DMS79 treated with DMSO at 0.1 percent for 48 hours (cell line): ENCODE results near the gene LRIT2.
"Not testable (repeated sequence)": the region's sequence is repeated elsewhere in the genome, so short reads cannot be mapped to it uniquely, and the experiment has no call there.

Source experiments
- DNase-seq: peaks from one replicate; lab custom pipeline; 2025; lab: John Stamatoyannopoulos, UW

The LRIT2 gene

DNA sequence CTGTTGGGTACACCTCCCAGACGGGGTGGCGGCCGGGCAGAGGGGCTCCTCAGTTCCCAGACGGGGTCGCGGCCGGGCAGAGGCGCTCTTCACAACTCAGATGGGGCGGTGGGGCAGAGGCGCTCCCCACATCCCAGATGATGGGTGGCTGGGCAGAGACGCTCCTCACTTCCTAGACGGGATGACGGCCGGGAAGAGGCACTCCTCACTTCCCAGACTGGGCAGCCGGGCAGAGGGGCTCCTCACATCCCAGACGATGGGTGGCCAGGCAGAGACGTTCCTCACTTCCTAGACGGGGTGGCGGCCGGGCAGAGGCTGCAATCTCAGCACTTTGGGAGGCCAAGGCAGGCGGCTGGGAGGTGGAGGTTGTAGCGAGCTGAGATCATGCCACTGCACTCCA, 45.0 kb downstream of the LRIT2 start:
- not testable (repeated sequence) for DNase-seq

DNA sequence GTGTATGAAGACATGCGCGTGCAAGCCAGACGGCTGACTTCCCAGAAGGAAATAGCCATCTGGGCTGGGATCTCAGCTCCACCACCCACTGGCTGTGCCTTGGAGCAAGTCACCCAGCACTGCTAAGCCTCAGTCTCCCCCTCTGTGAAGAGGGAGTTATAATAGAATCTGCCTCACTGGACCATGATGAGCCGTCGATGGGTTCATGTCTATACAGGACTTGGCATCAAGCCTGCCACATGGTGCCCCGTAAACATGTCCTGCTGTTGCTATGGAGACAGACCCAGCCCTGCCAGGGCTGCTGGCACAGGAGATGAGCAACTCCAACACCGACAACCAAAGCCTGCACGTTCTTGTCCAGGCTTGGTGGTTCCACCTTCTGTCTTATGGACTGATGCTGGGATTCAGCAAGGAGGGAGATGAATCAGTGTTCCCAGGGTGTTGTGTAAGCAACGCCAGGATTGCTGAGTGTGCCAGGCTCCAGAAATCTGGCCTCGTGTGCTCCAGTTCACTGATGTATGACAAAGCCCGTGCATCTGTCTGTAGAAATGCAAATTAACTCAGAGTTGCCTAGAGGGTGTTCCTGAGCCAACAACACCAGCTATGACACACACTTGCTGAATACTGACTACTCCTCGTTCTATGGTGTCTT, 46.2 kb downstream of the LRIT2 start:
- peak; percentile 71 for DNase-seq

DNA sequence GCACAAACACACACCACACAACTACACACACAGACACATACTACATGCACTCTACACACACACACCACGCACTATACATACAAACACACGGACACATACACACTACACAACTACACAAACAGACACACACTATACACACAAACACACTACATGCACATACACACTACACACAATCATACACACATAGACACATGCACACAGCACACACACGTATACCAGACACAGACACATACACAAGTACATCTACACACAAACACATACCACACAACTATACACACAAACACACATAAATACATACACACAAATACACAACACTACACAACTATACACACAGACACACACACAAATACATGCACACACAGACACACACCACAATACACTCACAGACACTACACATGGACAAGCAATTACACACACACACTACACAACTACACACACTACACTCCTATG, 47.2 kb downstream of the LRIT2 start:
- DNase-seq, result no peak

DNA sequence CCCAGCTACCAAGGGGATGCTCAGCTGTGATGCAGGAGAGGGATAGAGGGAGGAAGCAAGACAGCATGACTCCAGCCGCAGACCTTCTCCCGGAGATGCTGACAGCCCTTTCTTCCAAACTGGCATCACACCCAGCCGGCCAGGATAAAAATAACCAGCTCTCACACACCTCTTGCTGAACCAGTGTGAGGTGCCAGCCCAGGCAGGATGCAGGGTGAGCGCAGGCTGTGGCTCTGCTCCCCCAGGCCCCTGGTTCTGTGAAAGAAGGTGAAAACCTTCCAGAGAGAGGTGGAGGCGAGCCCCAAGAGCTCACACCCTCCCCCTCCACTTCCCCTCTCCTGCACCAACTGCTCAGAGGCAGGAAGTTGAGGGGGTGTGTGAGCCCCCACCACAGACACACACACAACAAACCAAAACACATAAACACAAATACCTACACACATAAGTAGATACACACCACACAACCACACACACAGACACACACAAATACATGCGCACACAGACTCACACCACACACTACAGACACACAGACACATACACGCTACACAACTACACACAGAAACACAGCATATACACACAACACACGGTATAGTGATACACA, 47.7 kb downstream of the LRIT2 start:
- no peak for DNase-seq

DNA sequence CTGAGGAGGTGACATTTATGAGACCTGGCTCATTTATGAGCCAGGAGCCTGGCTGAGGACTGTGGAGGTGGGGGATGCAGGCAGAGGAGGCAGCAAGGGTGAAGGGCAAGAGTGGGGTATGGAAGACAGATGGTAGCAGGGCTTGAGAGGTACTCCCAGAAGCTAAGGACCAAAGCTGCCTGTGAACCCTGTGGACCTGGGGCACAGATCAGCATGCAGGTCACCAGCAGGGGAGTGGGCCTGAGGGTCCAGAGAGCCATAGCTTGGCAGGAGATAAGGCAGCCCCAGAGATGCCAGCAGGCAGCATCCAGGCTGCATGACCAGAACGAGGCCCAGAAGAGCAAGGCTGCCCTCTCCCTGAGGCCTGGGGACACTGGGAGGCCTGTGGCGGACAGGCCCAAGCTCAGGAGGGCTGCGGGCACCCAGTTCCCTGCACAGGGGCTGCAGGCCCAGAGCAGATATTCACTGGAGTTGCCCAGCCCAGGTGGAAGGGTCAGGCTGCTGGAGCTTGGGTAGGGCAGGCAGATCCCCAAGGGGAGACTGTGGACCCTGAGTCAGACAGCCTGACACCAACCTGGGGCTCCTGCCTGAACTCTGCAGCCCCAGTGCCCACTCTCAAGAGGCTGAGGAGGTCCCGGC, 48.4 kb downstream of the LRIT2 start:
- no peak for DNase-seq

DNA sequence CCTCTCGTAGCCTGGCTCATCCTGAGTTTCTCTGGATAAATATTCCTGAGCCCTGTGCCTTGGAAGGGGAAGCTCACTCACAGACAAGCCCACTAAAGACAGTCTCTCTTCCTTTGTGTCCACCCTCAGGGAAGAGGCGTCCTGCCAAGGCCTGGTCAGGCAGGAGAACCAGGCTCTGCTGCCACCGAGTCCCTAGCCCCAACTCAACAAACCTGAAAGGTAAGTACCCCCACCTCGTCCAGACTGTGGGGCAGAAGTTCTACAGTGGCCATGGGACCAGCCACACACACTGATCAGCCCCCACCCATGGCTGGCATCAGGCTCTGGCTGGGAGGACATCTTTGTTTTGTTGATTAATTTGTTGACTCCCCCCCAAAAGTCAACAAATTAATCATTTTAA, 49.0 kb downstream of the LRIT2 start:
- no peak for DNase-seq

DNA sequence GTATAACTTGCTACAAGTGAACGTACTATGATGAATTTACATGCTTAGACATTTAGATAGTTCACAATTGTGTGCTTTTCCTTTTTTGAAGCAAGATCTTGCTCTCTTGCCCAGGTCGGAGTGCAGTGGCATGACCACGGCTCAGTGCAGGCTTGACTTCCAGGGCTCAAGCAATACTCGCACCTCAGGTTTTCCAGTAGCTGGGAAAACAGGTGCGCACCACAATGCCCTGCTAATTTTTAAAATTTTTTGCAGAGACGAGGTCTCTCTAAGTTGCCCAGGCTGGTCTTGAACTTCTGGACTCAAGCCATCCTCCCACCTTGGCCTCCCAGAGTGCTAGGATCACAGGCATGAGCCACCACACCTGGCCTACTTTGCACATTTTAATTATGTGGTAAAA, 49.9 kb downstream of the LRIT2 start:
- DNase-seq, result no peak

DNA sequence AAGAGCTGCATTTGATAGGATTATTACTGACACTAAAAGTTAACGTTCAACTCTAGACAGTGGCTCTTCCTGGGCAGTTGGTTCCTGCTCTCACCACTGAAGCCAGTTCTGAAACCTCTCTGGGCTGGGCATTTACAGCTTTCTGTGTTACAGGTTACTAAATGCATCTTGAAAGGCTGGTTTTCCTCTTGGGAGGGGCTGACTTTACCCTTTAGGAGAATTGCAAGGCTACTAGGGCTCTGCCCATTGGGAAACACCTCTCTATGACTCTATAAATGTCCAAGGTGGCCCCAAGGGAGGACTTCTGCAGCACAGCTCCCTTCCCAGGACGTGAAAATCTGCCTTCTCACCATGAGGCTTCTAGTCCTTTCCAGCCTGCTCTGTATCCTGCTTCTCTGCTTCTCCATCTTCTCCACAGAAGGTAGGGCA, 51.8 kb downstream of the LRIT2 start, which contains the start of gene GPR15LG:
GPR15LG (plus strand) TSS at position 301 of the 429 bp plus-strand sequence; CDS start at position 352, 51 bp downstream.
- no peak for DNase-seq

DNA sequence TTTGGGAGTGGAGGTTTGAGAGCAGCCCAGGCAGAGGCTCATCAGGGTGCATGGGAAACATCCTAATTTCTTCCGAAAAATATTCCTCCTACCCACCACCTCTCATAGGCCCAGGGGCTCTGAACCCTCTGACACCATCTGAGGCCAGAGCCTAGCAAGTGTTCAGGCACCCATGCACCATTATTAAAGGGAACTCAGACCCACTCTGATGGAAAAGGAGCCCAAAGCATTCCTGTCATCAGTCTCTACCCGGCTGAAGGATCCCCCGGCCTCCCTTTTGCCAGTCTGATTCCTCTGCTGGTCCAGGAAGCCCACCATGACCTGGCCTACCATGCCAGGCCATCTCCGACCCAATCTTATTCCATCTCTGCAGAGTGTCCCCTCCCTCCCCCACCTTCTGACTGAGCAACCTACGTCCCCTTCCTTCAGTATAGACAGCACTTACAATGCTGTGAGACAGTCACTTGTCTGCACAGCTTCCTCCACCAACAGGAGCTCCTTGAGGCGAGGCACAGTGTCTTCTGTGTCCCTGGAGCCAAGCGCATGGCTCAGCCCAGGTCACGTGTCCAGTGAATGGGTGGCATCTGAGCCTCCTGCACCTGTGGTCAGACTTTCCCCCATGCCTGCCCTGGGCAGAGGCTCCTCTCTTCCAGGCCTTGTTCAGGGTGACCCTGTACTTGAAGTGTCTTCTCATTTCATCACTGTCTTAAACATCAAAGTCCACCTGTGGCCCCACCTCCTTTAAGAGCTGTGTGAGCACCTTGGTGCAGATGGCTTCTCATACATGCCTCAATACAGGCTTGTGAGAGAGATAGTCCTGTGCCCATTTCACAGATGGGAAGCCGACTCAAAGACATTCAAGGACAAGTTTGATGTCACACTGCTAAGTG, 52.6 kb downstream of the LRIT2 start:
- no peak for DNase-seq

DNA sequence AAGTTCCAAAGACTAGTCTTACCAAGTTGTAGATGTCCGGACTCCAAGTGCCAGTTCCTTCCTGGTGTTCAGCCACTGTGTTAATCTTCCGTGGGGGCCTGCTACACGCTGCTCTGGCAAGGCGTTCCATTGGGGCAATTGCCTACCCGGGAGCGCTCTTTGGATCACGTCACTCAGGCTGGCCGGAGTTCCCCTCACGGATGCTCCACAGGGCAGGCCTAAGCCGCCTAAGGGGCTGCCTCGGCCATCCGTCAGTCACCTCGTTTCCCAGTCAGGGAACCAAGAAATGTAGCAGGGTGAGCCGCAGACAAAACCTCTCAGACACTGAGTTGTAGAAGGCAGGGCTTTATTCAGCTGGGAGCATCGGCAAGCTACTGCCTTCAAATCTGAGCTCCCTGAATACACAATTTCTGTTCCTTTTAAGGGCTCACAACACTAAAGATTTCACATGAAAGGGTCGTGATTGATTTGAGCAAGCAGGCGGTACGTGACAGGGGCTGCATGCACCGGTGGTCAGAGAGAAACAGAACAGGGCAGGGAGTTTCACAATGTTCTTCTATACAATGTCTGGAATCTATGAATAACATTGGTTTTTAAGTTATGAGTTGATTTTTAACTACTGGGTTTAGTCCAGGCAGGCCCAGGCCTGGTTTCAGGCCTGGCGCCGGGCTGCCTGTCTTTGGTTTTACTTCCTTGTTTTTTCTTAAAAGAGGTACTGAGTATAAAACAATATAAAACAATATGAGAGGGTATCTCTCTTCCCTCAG, 53.5 kb downstream of the LRIT2 start:
- DNase-seq, result not testable (repeated sequence)

DNA sequence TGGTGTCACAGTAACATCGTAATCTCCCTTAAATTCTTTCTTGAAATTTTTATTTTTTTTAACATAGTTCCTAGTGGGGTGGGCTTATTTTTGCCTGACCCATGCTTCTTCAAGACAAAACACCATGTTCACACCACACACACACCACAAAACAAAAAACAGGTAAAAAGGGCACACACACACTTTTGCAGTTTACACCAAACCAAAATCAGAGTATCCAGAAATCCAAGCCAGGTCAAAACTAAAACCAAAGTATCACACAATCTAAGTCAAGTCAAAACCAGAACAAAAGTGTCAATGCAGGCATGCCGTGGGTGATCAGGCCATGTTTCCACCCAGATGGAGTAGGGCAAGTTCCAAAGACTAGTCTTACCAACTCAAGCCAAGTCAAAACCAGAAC, 54.1 kb downstream of the LRIT2 start:
- not testable (repeated sequence) for DNase-seq
